GM03348 (cell line): ENCODE measurements around the gene SNAI1.

Experiments used
- DNase-seq: peaks from one replicate; pipeline ENCODE4 v3.0.0; 2012; ENCODE audit warnings: low spot score

SNAI1 gene

GRCh38 chr20:50013976-50014375 is 31.2 kb downstream of the SNAI1 start:
- DNase-seq, result no peak

GRCh38 chr20:50014570-50015562 is 32.1 kb downstream of the SNAI1 start:
- DNase-seq, result no peak

- DNase-seq, result no peak
These were observed 32.8 kb downstream of the SNAI1 start for GRCh38 chr20:50015636-50015992.

GRCh38 chr20:50015993-50016770 is 33.4 kb downstream of the SNAI1 start:
- peak; percentile 53 for DNase-seq

GRCh38 chr20:50017160-50017559 is 34.4 kb downstream of the SNAI1 start:
- no peak for DNase-seq

- DNase-seq, result peak; percentile 67
These were observed 34.9 kb downstream of the SNAI1 start for GRCh38 chr20:50017576-50018248.

- no peak for DNase-seq
These were observed 36.9 kb downstream of the SNAI1 start for GRCh38 chr20:50019466-50020256.

- peak; percentile 50 for DNase-seq
These were observed 37.5 kb downstream of the SNAI1 start for GRCh38 chr20:50020288-50020687.

- no peak for DNase-seq
These were observed 39.9 kb downstream of the SNAI1 start for GRCh38 chr20:50022676-50023075.

- DNase-seq, result no peak
These were observed 40.5 kb downstream of the SNAI1 start for GRCh38 chr20:50023116-50023805.

- DNase-seq, result no peak
These were observed 44.2 kb downstream of the SNAI1 start for GRCh38 chr20:50026746-50027575.

GRCh38 chr20:50027611-50028105 is 44.9 kb downstream of the SNAI1 start:
- DNase-seq, result peak; percentile 95

- no peak for DNase-seq
These were observed 46.4 kb downstream of the SNAI1 start for GRCh38 chr20:50029083-50029696.

GRCh38 chr20:50029697-50030461 is 47.1 kb downstream of the SNAI1 start:
- peak; percentile 93 for DNase-seq

- no peak for DNase-seq
These were observed 50.3 kb downstream of the SNAI1 start for GRCh38 chr20:50032955-50033666.

- DNase-seq, result peak; percentile 65
These were observed 51.9 kb downstream of the SNAI1 start for GRCh38 chr20:50034567-50035180.

GRCh38 chr20:50036703-50037102 is 53.9 kb downstream of the SNAI1 start:
- DNase-seq, result no peak

- no peak for DNase-seq
These were observed 54.3 kb downstream of the SNAI1 start for GRCh38 chr20:50037123-50037522.
